A549 (cell line): ENCODE results near the gene SELENOT. TPM values are rescaled to one million over a fixed set of nuclear protein-coding genes. Genes with fewer than 3 reads are reported as not detected.

Source experiments
- ATAC-seq, 2 experiments: fragments of 200-7000 bp in 1 of 2; fragments of >200 bp in 1 of 2; cut with Nextera tagmentation in 1 of 2; cut with Tn5 transposase in 1 of 2; 3 replicates each; pipeline versions ENCODE4 v1.8.0 to v1.9.1; 2018 to 2020; ENCODE audit warnings: mild to moderate bottlenecking in 1 of 2, moderate library complexity in 1 of 2
- CTCF ChIA-PET: fragments of 300-600 bp; sonication (Branson Sonifier 250); formaldehyde crosslinking; extraction: SDS; loops from one replicate; lab custom pipeline; 2021; ENCODE audit warnings: antibody characterized with exemption, inconsistent platforms; lab: Yijun Ruan, JAX
- POLR2A ChIA-PET: fragments of 350-600 bp; formaldehyde crosslinking; extraction: SDS; loops from one replicate; lab custom pipeline; 2021; ENCODE audit warnings: antibody characterized with exemption, inconsistent platforms; lab: Yijun Ruan, JAX
- DNase-seq, 2 experiments: peaks; one replicate each; pipeline versions ENCODE4 v3.0.0 to v3.0.0-alpha.2; 2011 to 2016; ENCODE audit warnings: low read depth in 1 of 2, low spot score in 1 of 2
- FAIRE-seq: peaks from 2 replicates; lab custom pipeline; 2011; peaks lifted over from hg19 to GRCh38; lab: Jason Lieb, UNC
- H3K27ac ChIP-seq, 2 experiments: fragments of >200 bp; sonication (Bioruptor Twin); formaldehyde crosslinking; 3 replicates each; pipeline ENCODE4 v1.5.1; 2016 to 2017
- H3K4me1 ChIP-seq: fragments of >200 bp; sonication (Bioruptor Twin); formaldehyde crosslinking; 3 replicates; pipeline ENCODE4 v1.6.1; 2016
- H3K4me2 ChIP-seq: fragments of >200 bp; sonication (Bioruptor Twin); formaldehyde crosslinking; 3 replicates; pipeline ENCODE4 v1.6.1; 2016
- H3K4me3 ChIP-seq: fragments of >200 bp; sonication (Bioruptor Twin); formaldehyde crosslinking; 3 replicates; pipeline ENCODE4 v1.5.1; 2016
- H3K9me3 ChIP-seq: fragments of >200 bp; sonication (Bioruptor Twin); formaldehyde crosslinking; 3 replicates; pipeline ENCODE4 v1.6.1; 2016
- CBX8 ChIP-seq: fragments of 200-600 bp; sonication (generic); IDR thresholded peaks from 2 replicates; pipeline ENCODE4 v1.6.1; 2016
- CEBPB ChIP-seq, 2 experiments: fragments of >200 bp in 1 of 2; sonication (Bioruptor Twin) in 1 of 2; formaldehyde crosslinking in 1 of 2; IDR thresholded peaks; 2 replicates each; pipeline ENCODE4 v1.6.1; 2012 to 2016
- ELK1 ChIP-seq: fragments of 150-350 bp; IDR thresholded peaks from 2 replicates; pipeline ENCODE4 v1.6.1; 2014; ENCODE audit warnings: low read depth, mild to moderate bottlenecking, low read length
- ESRRA ChIP-seq: fragments of 150-350 bp; IDR thresholded peaks from 2 replicates; pipeline ENCODE4 v1.6.1; 2014; ENCODE audit warnings: mild to moderate bottlenecking, low read length, borderline replicate concordance
- FOSB ChIP-seq: fragments of 250-450 bp; sonication (Bioruptor Pico); IDR thresholded peaks from 2 replicates; pipeline ENCODE4 v1.5.0; 2020; ENCODE audit warnings: mild to moderate bottlenecking, moderate library complexity
- GATA3 ChIP-seq: IDR thresholded peaks from 2 replicates; pipeline ENCODE4 v1.6.1; 2012; ENCODE audit warnings: borderline replicate concordance
- HEYL ChIP-seq: fragments of 250-450 bp; sonication (Bioruptor Pico); IDR thresholded peaks from 2 replicates; pipeline ENCODE4 v1.8.0; 2021; ENCODE audit warnings: mild to moderate bottlenecking, moderate library complexity
- JUNB ChIP-seq: fragments of >200 bp; sonication (Bioruptor Twin); formaldehyde crosslinking; IDR thresholded peaks from 2 replicates; pipeline ENCODE4 v1.6.1; 2016
- KDM5A ChIP-seq: fragments of 200-600 bp; sonication (generic); IDR thresholded peaks from 2 replicates; pipeline ENCODE4 v1.6.1; 2016; ENCODE audit warnings: antibody characterized with exemption, mild to moderate bottlenecking
- NR3C1 ChIP-seq: fragments of >200 bp; sonication (Bioruptor Twin); formaldehyde crosslinking; IDR thresholded peaks from 3 replicates; pipeline ENCODE4 v1.6.1; 2017
- POLR2AphosphoS2 ChIP-seq: conservative IDR thresholded peaks from 2 replicates; pipeline ENCODE4 v1.6.1; 2012; ENCODE audit warnings: low read length, improper control_type of control experiment, inconsistent platforms
- RAD21 ChIP-seq, 2 experiments: fragments of >200 bp in 1 of 2; sonication (Bioruptor Twin) in 1 of 2; formaldehyde crosslinking in 1 of 2; IDR thresholded peaks in 1 of 2; conservative IDR thresholded peaks in 1 of 2; 2 replicates in 1 of 2; 3 replicates in 1 of 2; pipeline ENCODE4 v1.6.1; 2012 to 2018; ENCODE audit warnings: inconsistent platforms in 1 of 2
- RCOR1 ChIP-seq: fragments of 150-350 bp; IDR thresholded peaks from 2 replicates; pipeline ENCODE4 v1.6.1; 2014; ENCODE audit warnings: antibody characterized with exemption, low read length, low read depth
- REST ChIP-seq: fragments of 200-600 bp; sonication (generic); IDR thresholded peaks from 2 replicates; pipeline ENCODE4 v1.6.1; 2016; ENCODE audit warnings: antibody characterized with exemption, mild to moderate bottlenecking, moderate library complexity
- SREBF2 ChIP-seq: fragments of 450-650 bp; IDR thresholded peaks from 2 replicates; pipeline ENCODE4 v1.6.1; 2014; ENCODE audit warnings: mild to moderate bottlenecking, moderate library complexity
- TFCP2L1 ChIP-seq: fragments of 250-450 bp; sonication (Bioruptor Pico); IDR thresholded peaks from 2 replicates; pipeline ENCODE4 v1.5.0; 2021; ENCODE audit warnings: mild to moderate bottlenecking
- TP53 ChIP-seq: fragments of 250-450 bp; sonication (Bioruptor Pico); IDR thresholded peaks from 2 replicates; pipeline ENCODE4 v1.5.0; 2021; ENCODE audit warnings: mild to moderate bottlenecking, moderate library complexity
- WGBS: methylation state at CpG from one replicate; pipeline ENCODE4 v1.1.6; 2017; ENCODE audit errors: missing lambda C conversion rate; 5-methylcytosine and 5-hydroxymethylcytosine counted together
- polyA plus RNA-seq, 4 experiments: library from polyadenylated mRNA; depleted of rRNA in 3 of 4; stranded (reverse); fragments of >200 nt; fragmentation: RNase III in 1 of 4; extraction: RNeasy Plus Mini Kit Qiagen cat#74134 plus additional on column Dnase treatment in 1 of 4; gene quantifications; 2 replicates in 3 of 4; 3 replicates in 1 of 4; pipeline ENCODE4 v1.2.3, GENCODE V29; 2011 to 2017
- TF ChIP-seq, protein P1 (sequence below): IDR thresholded peaks from 2 replicates; pipeline ENCODE4 v1.6.1; 2012; ENCODE audit warnings: low read depth, borderline replicate concordance
- TF ChIP-seq, protein P2 (sequence below): fragments of 250-450 bp; sonication (Bioruptor Pico); IDR thresholded peaks from 2 replicates; pipeline ENCODE4 v1.5.0; 2020; ENCODE audit warnings: low read depth, mild to moderate bottlenecking, moderate library complexity
- TF ChIP-seq, protein P3 (sequence below): fragments of >200 bp; sonication (Bioruptor Twin); formaldehyde crosslinking; IDR thresholded peaks from 2 replicates; pipeline ENCODE4 v1.6.1; 2016
- TF ChIP-seq, protein P4 (sequence below): IDR thresholded peaks from 2 replicates; pipeline ENCODE4 v1.6.1; 2012
- TF ChIP-seq, protein P5 (sequence below): fragments of >200 bp; sonication (Bioruptor Twin); formaldehyde crosslinking; IDR thresholded peaks from 3 replicates; pipeline ENCODE4 v1.5.1; 2016

The SELENOT gene
- polyA plus RNA-seq, 2 of the 4 experiments (the other 2 are of a cell fraction), result 100 to 536 TPM

- Histone ChIP-seq H3K27ac (no peak overlapping the region), H3K4me2 (no peak overlapping the region), H3K4me3 (no peak overlapping the region), H3K9me3 (no peaks in the 10 kb centered on the region), H3K4me1 (no peaks in the 10 kb centered on the region)
- ATAC-seq, result no peak; a peak in 1 of 6 replicates
- no peak for DNase-seq
- no peak for TF ChIP-seq POLR2AphosphoS2
- ChIA-PET POLR2A (no interaction called here), CTCF (interaction anchor here (1.3 kb wide), 2 partner anchors 9 to 27 kb away, joined by 3 to 4 read pairs; partner anchors contain the start of genes EIF2A and SERP1)
- no peak for FAIRE-seq
- 91% methylated on average over 4 of the region's 4 CpGs for WGBS
Observed at GRCh38 chr3:150555859-150556436, 47.2 kb upstream of the SELENOT start.

DNA sequence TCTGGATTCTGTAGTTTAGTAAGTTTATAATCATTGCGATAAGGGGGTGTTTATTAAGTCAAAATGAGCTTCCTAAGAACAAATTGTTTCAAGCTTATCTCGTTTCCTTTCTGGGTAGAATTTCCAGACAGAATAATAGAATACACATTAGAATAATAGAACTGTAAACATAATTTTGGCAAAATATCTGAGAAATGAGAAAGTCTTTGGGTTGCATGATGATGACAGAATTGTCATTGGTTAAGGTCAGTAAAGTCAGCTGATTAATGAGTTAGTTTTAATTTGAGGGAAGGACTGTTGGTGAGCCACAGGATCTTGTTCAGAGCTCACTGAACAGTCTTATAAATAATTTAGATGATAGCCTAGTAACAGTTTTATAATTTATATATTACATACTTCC, 46.3 kb upstream of the SELENOT start:
- ChIA-PET POLR2A (no interaction called here), CTCF (interaction anchor here (1.3 kb wide), 2 partner anchors 10 to 27 kb away, joined by 3 to 4 read pairs; partner anchors contain the start of genes EIF2A and SERP1)
- no peaks in the 10 kb centered on the region for H3K9me3 ChIP-seq
- TF ChIP-seq, protein P1, sequence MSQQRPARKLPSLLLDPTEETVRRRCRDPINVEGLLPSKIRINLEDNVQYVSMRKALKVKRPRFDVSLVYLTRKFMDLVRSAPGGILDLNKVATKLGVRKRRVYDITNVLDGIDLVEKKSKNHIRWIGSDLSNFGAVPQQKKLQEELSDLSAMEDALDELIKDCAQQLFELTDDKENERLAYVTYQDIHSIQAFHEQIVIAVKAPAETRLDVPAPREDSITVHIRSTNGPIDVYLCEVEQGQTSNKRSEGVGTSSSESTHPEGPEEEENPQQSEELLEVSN, result no peak
- TF ChIP-seq TP53, result no peak
- no peak for TF ChIP-seq HEYL
- TF ChIP-seq FOSB (CRISPR knock-in tag), result no peak
- TF ChIP-seq TFCP2L1 (CRISPR knock-in tag), result no peak
- no peak for TF ChIP-seq KDM5A
- no peak for TF ChIP-seq ESRRA
- TF ChIP-seq NR3C1, result no peak
- TF ChIP-seq, protein P2, sequence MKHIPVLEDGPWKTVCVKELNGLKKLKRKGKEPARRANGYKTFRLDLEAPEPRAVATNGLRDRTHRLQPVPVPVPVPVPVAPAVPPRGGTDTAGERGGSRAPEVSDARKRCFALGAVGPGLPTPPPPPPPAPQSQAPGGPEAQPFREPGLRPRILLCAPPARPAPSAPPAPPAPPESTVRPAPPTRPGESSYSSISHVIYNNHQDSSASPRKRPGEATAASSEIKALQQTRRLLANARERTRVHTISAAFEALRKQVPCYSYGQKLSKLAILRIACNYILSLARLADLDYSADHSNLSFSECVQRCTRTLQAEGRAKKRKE (CRISPR knock-in tag), result no peak
- no peak for TF ChIP-seq REST
- TF ChIP-seq, protein P3, sequence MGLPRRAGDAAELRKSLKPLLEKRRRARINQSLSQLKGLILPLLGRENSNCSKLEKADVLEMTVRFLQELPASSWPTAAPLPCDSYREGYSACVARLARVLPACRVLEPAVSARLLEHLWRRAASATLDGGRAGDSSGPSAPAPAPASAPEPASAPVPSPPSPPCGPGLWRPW, result no peak
- TF ChIP-seq SREBF2, result no peak
- TF ChIP-seq ELK1, result no peak
- no peak overlapping the region for H3K27ac ChIP-seq
- H3K4me2 ChIP-seq, result no peak overlapping the region
- WGBS, result 85% methylated on average over 2 of the region's 2 CpGs
- FAIRE-seq (no peak), ATAC-seq (no peak), DNase-seq (no peak)
- no peaks in the 10 kb centered on the region for H3K4me1 ChIP-seq
- H3K4me3 ChIP-seq, result no peak overlapping the region

- Histone ChIP-seq H3K9me3 (no peaks in the 10 kb centered on the region), H3K4me2 (no peak overlapping the region), H3K27ac (no peak overlapping the region), H3K4me1 (no peaks in the 10 kb centered on the region), H3K4me3 (no peak overlapping the region)
- CTCF ChIA-PET, result no interaction called here
- 79% methylated on average over 1 of the region's 1 CpG for WGBS
- POLR2A ChIA-PET, result no interaction called here
- DNase-seq (no peak), FAIRE-seq (no peak), ATAC-seq (no peak)
- no peak for TF ChIP-seq GATA3
- no peak for TF ChIP-seq FOSB (CRISPR knock-in tag)
- TF ChIP-seq CEBPB (IDR thresholded peaks at IDR 0.05), result no peak
- TF ChIP-seq, protein P4, sequence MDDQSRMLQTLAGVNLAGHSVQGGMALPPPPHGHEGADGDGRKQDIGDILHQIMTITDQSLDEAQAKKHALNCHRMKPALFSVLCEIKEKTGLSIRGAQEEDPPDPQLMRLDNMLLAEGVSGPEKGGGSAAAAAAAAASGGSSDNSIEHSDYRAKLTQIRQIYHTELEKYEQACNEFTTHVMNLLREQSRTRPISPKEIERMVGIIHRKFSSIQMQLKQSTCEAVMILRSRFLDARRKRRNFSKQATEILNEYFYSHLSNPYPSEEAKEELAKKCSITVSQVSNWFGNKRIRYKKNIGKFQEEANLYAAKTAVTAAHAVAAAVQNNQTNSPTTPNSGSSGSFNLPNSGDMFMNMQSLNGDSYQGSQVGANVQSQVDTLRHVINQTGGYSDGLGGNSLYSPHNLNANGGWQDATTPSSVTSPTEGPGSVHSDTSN, result no peak
- TF ChIP-seq RCOR1, result no peak
- TF ChIP-seq, protein P5, sequence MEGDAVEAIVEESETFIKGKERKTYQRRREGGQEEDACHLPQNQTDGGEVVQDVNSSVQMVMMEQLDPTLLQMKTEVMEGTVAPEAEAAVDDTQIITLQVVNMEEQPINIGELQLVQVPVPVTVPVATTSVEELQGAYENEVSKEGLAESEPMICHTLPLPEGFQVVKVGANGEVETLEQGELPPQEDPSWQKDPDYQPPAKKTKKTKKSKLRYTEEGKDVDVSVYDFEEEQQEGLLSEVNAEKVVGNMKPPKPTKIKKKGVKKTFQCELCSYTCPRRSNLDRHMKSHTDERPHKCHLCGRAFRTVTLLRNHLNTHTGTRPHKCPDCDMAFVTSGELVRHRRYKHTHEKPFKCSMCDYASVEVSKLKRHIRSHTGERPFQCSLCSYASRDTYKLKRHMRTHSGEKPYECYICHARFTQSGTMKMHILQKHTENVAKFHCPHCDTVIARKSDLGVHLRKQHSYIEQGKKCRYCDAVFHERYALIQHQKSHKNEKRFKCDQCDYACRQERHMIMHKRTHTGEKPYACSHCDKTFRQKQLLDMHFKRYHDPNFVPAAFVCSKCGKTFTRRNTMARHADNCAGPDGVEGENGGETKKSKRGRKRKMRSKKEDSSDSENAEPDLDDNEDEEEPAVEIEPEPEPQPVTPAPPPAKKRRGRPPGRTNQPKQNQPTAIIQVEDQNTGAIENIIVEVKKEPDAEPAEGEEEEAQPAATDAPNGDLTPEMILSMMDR, result no peak
- TF ChIP-seq JUNB, result no peak
- TF ChIP-seq CBX8, result no peak
- TF ChIP-seq KDM5A, result no peak
- no peak for TF ChIP-seq RAD21 (conservative IDR thresholded peaks at IDR 0.05 in 1 of 2, IDR thresholded peaks at IDR 0.05 in 1 of 2)
- no peak for TF ChIP-seq TFCP2L1 (CRISPR knock-in tag)
Observed at GRCh38 chr3:150557725-150558124, 45.4 kb upstream of the SELENOT start.
